Caco-2 (cell line): ENCODE measurements around the gene RPH3AL. TPM values are rescaled to one million over a fixed set of nuclear protein-coding genes. Genes with fewer than 3 reads are reported as not detected.

ENCODE experiments used
- BruUV-seq: library from RNA; stranded (reverse); fragments of 400-500 nt; replicated peaks from 2 replicates; lab custom pipeline; 2021; lab: Mats Ljungman, UMichigan
- CTCF ChIA-PET: fragments of 300-600 bp; sonication (Branson Sonifier 250); formaldehyde crosslinking; loops from one replicate; lab custom pipeline; 2022; ENCODE audit warnings: antibody characterized with exemption; lab: Charles Lee
- POLR2A ChIA-PET: fragments of 300-600 bp; sonication (Branson Sonifier 250); formaldehyde crosslinking; loops from one replicate; lab custom pipeline; 2022; ENCODE audit warnings: antibody characterized with exemption; lab: Charles Lee
- DNase-seq, 2 experiments: peaks; one replicate each; pipeline versions ENCODE4 v3.0.0 to v3.0.0-alpha.2; 2020 to 2022
- H3K27me3 ChIP-seq: replicated peaks from 2 replicates; pipeline ENCODE4 v1.6.0; 2011; ENCODE audit warnings: low read length; ENCODE audit not compliant: control insufficient read depth, insufficient read depth
- H3K36me3 ChIP-seq: 2 replicates; pipeline ENCODE4 v1.5.1; 2011; ENCODE audit warnings: low read length; ENCODE audit not compliant: control insufficient read depth, insufficient read depth
- H3K4me1 ChIP-seq: fragments of 250-450 bp; sonication (Bioruptor Pico); 2 replicates; pipeline ENCODE4 v1.5.1; 2020; ENCODE audit warnings: mild to moderate bottlenecking
- H3K4me3 ChIP-seq: 2 replicates; pipeline ENCODE4 v1.5.1; 2011; ENCODE audit warnings: low read depth, mild to moderate bottlenecking, control low read depth, low read length
- H3K9me3 ChIP-seq: fragments of 250-450 bp; sonication (Bioruptor Pico); 2 replicates; pipeline ENCODE4 v1.5.1; 2020; ENCODE audit warnings: mild to moderate bottlenecking, moderate library complexity
- H3K27ac Mint-ChIP-seq: one replicate; pipeline ENCODE4 v1.8.0; 2022; ENCODE audit warnings: mixed read lengths; ENCODE audit not compliant: unreplicated experiment
- H3K27me3 Mint-ChIP-seq: one replicate; pipeline ENCODE4 v1.8.0; 2022; ENCODE audit warnings: mixed read lengths; ENCODE audit not compliant: insufficient read depth, unreplicated experiment
- H3K36me3 Mint-ChIP-seq: one replicate; pipeline ENCODE4 v1.8.0; 2022; ENCODE audit warnings: mild to moderate bottlenecking, mixed read lengths; ENCODE audit not compliant: insufficient read depth, unreplicated experiment
- H3K4me1 Mint-ChIP-seq: one replicate; pipeline ENCODE4 v1.8.0; 2022; ENCODE audit warnings: low read depth, mixed read lengths; ENCODE audit not compliant: unreplicated experiment
- H3K4me3 Mint-ChIP-seq: one replicate; pipeline ENCODE4 v1.8.0; 2022; ENCODE audit warnings: mild to moderate bottlenecking, moderate library complexity, mixed read lengths; ENCODE audit not compliant: unreplicated experiment
- H3K9me3 Mint-ChIP-seq: one replicate; pipeline ENCODE4 v1.8.0; 2022; ENCODE audit warnings: mixed read lengths; ENCODE audit not compliant: unreplicated experiment
- CTCF ChIP-seq, 2 experiments: fragments of 200-600 bp in 1 of 2; IDR thresholded peaks; 1 replicate in 1 of 2; 2 replicates in 1 of 2; pipeline versions ENCODE4 v1.5.1 to v1.8.0; 2011 to 2022; ENCODE audit warnings: antibody characterized with exemption in 1 of 2, control low read depth in 1 of 2, inconsistent platforms in 1 of 2, low read depth in 1 of 2, low read length in 1 of 2, mild to moderate bottlenecking in 1 of 2, moderate library complexity in 1 of 2; ENCODE audit not compliant: insufficient read depth in 1 of 2, severe bottlenecking in 1 of 2, unreplicated experiment in 1 of 2
- intact Hi-C: fragments of 100-400 bp; cut with micrococcal nuclease; formaldehyde crosslinking; loops from one replicate; pipeline ENCODE4 v1.10.0; 2022; ENCODE audit not compliant: unreplicated experiment
- total RNA-seq: library from RNA; stranded (reverse); gene quantifications from 2 replicates; pipeline ENCODE4 v1.2.3, GENCODE V29; 2022

Gene RPH3AL
- total RNA-seq, 1 experiment from 2014 or later, result 36.0 TPM

- H3K36me3 ChIP-seq, result no peaks in the 10 kb centered on the region
- no peaks in the 10 kb centered on the region for H3K27me3 ChIP-seq
- Mint-ChIP-seq H3K27me3 (no peaks in the 10 kb centered on the region), H3K4me3 (no peak overlapping the region), H3K4me1 (no peaks in the 10 kb centered on the region), H3K36me3 (peaks cover 17% of the 10 kb centered on the region), H3K27ac (peak overlapping the region; percentile 64), H3K9me3 (no peaks in the 10 kb centered on the region)
- H3K4me1 ChIP-seq, result no peaks in the 10 kb centered on the region
- BruUV-seq, result no TSS peak
- TF ChIP-seq CTCF (IDR thresholded peaks at IDR 0.05; ENCODE audit: insufficient read depth in 1 of 2, low read depth in 1 of 2, low read length in 1 of 2, severe bottlenecking in 1 of 2, unreplicated experiment in 1 of 2), result no peak
- CTCF ChIA-PET, result no interaction called here
- no peak for DNase-seq
- H3K4me3 ChIP-seq, result no peak overlapping the region
- intact Hi-C loops, result no loop called here
- POLR2A ChIA-PET, result no interaction called here
- H3K9me3 ChIP-seq, result no peaks in the 10 kb centered on the region
Observed at GRCh38 chr17:302300-302698, 50.3 kb downstream of the RPH3AL start.

- Histone ChIP-seq H3K4me3 (no peak overlapping the region), H3K27me3 (no peaks in the 10 kb centered on the region), H3K9me3 (no peaks in the 10 kb centered on the region), H3K36me3 (no peaks in the 10 kb centered on the region), H3K4me1 (no peaks in the 10 kb centered on the region)
- no peak for DNase-seq
- no peaks in the 10 kb centered on the region for H3K27me3 Mint-ChIP-seq
- CTCF ChIA-PET, result no interaction called here
- no peaks in the 10 kb centered on the region for H3K9me3 Mint-ChIP-seq
- no peaks in the 10 kb centered on the region for H3K4me1 Mint-ChIP-seq
- H3K27ac Mint-ChIP-seq, result peak overlapping the region; percentile 64
- no TSS peak for BruUV-seq
- TF ChIP-seq CTCF (IDR thresholded peaks at IDR 0.05; ENCODE audit: insufficient read depth in 1 of 2, low read depth in 1 of 2, low read length in 1 of 2, severe bottlenecking in 1 of 2, unreplicated experiment in 1 of 2), result no peak
- H3K4me3 Mint-ChIP-seq, result no peak overlapping the region
- H3K36me3 Mint-ChIP-seq, result peaks cover 16% of the 10 kb centered on the region
- intact Hi-C loops, result no loop called here
- POLR2A ChIA-PET, result no interaction called here
Observed at GRCh38 chr17:301681-302299, 50.8 kb downstream of the RPH3AL start.

GRCh38 chr17:300881-301280 is 51.7 kb downstream of the RPH3AL start:
- Histone ChIP-seq H3K4me3 (no peak overlapping the region), H3K9me3 (no peaks in the 10 kb centered on the region), H3K4me1 (no peaks in the 10 kb centered on the region), H3K36me3 (no peaks in the 10 kb centered on the region), H3K27me3 (no peaks in the 10 kb centered on the region)
- intact Hi-C loops, result no loop called here
- CTCF ChIA-PET, result interaction anchor here (0.6 kb wide), 2 partner anchors 8 to 9 kb away, joined by 3 read pairs; no protein-coding TSS in a partner anchor
- no peak for TF ChIP-seq CTCF (IDR thresholded peaks at IDR 0.05; ENCODE audit: insufficient read depth in 1 of 2, low read depth in 1 of 2, low read length in 1 of 2, severe bottlenecking in 1 of 2, unreplicated experiment in 1 of 2)
- no peak for DNase-seq
- Mint-ChIP-seq H3K27me3 (no peaks in the 10 kb centered on the region), H3K4me1 (no peaks in the 10 kb centered on the region), H3K36me3 (peaks cover 10% of the 10 kb centered on the region), H3K9me3 (no peaks in the 10 kb centered on the region), H3K4me3 (no peak overlapping the region), H3K27ac (no peak overlapping the region)
- POLR2A ChIA-PET, result no interaction called here
- no TSS peak for BruUV-seq
